ENCODE results near the gene SAP30.

The SAP30 gene

DNA sequence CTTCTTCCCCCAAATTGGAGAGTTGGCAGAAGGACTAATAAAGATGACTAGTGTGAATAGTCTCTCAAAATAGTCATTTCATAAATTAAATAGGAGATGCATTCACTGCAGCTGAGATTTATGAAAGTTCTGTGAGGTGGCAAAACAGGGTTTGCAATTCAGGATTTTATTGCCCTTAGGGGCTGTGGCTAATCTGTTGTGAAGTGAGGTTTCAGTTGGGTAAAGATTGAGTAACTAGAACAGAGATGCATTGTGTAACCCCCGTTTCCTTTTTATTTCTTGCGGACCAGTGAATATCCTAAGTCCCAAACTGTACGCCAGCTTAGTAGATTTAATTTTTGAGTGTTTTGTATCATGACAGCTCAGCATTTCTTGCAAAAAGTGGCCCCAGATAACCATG is 44.3 kb downstream of the SAP30 start:
- DNase-seq (ENCODE audit: low read depth in 2 of 2) = no peak

DNA sequence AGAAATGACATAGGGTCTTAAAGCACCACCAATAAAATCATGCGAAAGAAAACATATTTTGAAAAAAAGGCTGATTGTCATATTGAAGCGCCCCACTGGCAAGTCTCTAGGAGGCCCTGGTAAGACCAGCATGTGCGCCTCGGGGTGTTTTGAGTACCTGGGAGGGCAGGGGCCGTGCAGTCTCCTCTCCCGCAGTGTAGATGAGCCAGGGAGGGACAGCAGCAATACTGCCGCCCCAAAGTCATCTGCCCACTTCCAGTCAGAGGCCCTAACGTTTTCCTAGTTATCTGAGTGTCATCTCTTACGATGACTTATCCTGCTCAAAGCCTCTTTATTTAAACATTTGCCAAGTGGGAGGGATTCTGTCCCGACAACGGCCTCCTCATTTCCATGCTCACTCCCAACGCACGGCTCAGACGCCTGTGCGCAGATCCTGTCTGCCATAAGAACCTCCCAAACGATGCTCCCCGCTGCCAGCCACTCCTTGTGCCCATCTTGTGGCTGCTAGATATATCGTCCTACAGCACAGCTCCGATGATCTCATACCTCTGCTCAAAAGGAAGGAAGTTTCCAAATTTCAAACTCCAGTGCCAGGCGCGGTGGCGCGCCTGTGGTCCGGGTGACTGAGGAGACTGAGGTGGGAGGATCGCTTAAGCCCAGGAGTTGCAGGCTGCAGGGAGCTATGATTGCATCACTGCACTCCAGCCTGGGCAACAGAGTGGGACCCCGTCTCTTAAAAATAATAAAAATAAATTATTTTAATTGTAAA is 45.3 kb downstream of the SAP30 start:
- DNase-seq (ENCODE audit: low read depth in 2 of 2) = no peak

DNA sequence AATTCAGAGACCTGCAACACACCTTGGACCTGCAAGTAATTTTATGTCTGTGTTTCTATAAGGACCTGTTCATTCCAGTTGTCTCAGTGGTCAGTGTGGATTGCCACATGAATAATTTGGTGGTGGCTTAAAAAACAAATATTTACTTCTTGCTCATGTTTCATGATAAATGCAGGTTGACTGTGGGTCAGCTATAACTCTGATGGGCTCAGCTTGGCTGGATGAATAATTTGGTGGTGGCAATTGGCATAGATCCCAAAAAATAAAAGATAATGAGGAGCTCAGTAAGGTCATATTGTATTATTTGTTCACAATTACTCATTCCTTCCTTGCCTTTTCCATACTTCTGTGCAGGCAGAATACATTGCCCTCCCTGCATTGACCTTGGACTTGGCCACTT is 47.1 kb downstream of the SAP30 start:
- DNase-seq (ENCODE audit: low read depth in 2 of 2) = no peak

DNA sequence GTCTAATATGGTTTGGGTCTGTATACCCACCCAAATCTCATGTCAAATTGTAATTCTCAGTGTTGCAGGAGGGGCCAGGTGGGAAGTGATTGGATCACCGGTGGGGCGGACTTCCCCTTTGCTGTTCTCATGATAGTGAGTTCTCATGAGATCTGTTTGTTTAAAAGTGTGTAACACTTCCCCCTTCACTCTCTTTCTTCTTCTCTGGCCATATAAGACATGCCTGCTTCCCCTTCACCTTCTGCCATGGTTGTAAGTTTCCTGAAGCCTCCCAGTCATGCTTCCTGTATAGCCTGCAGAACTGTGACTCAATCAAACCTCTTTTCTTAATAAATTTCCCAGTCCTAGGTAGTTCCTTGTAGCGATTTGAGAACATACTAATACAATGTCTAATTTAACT is 47.9 kb downstream of the SAP30 start:
- DNase-seq (ENCODE audit: low read depth in 2 of 2) = no peak

DNA sequence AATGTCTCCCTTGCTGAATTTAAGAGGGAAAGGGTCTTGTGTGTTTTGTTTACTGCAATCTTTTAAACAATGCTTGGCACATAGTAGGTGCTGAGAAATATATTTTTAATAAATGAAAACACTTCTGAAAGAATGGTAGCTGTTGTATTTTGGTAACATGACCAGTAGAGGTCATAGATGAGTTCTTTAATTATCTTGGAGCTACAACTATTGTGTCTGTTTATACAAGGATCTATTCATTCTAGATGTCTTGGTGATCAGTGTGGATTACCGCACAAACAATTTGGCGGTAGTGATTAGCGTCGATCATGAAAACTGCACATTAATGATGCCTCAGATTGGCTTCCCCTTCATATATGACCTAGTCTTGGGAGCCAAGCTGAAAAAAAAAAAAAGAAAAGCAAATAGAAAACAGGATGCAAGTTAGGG is 49.6 kb downstream of the SAP30 start:
- DNase-seq (ENCODE audit: low read depth in 2 of 2) = no peak

DNA sequence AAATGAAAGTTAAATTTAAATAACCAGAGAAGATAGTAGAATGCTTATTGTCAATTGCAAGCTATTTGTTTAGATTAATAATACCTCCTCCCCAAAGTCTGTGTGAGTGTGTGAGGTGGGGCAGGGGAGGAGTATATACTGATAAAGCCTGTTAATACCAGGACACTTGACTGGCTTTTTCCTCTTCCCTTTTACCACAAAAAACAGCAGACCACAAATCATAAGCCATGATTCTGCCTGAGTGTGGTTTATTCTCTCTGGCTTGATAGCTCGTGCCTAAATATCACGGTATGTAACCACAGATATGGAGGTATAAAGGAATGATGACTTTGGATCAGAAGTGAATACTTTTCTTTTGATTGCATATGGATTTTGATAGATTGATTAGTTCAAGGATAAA is 50.0 kb downstream of the SAP30 start:
- no peak for DNase-seq (ENCODE audit: low read depth in 2 of 2)

DNA sequence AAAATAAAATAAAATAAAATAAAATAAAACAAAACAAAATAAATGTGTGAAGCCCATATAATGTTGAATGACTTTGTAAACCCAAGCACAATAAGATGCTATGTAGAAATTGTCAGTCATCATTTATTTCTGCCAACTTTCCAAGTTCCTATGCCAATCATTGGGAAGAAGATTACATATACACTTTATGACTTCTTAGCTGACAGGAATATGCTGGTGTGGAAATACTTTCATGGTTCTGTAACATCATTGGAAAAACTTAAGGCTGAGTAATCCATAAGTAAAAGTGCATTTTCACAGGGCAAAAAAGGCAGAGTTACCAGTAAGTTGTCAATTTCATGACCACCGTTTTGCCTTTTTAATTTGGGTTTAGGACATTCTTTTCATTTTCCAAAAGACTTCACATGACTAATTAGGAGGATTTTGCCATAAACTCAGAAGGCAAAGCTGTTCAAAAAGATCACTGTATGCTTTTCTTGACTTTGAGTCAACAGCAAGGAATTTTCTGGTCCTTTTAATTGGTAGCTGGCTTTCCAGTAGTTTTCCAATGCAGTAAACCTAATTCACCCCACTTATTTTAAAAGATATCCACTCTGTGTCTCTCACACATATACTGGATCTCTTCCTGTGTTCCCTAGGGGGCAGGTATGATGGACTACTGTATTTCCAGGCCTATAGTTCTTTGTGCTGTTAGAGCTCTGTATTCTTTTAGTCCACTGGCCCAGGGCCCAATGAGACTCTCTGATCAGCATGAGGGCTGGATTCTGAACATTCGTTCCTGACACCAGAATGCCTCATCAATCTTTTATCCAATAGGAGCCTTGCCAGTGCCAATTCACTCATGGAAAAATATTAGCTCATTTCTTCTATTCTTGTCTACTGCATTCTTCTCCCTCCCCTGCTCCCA is 54.4 kb downstream of the SAP30 start:
- no peak for DNase-seq (ENCODE audit: low read depth in 2 of 2)

DNA sequence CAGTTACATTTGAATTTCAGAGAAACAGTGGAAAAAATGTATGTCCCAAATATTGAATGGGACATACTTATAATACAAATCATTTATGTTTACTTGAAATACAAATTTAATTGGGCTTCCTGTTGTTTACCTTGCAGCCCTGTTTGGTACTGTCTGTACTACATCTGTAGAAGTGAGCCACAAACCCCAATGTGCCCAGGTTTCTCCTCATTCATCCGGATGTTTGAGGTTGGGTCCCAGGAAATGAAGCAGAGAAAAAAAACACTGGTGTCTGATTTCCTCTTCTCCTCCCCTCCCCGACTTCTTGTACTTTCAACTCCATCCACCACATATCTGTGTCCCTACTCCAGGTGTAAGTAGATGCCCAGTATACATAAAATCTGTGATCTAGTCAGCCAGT is 55.3 kb downstream of the SAP30 start:
- DNase-seq (ENCODE audit: low read depth in 2 of 2) = no peak
